ENCODE results near the gene SLC25A21. TPM values are rescaled to one million over a fixed set of nuclear protein-coding genes. Genes with fewer than 3 reads are reported as not detected.

The SLC25A21 gene
- 0.56 and 1.2 TPM in 2 replicates for total RNA-seq
- long read RNA-seq, partial matches to known transcripts = 1 of 4 reads
- long read RNA-seq, other reads (novel, unspliced or antisense) = 3 of 4 reads

- Mint-ChIP-seq H3K9me3 (ENCODE audit: unreplicated experiment) (no peaks in the 10 kb centered on the region), H3K27ac (ENCODE audit: unreplicated experiment) (peak within 1 kb of the TSS; percentile 96), H3K27me3 (ENCODE audit: unreplicated experiment) (peaks cover 11% of the 10 kb centered on the region), H3K36me3 (ENCODE audit: unreplicated experiment) (no peaks in the 10 kb centered on the region), H3K4me1 (ENCODE audit: unreplicated experiment) (peaks cover 13% of the 10 kb centered on the region), H3K4me3 (ENCODE audit: unreplicated experiment) (peak within 1 kb of the TSS; percentile 88)
- TF ChIP-seq CTCF (IDR thresholded peaks at IDR 0.05) = peak; percentile 24
- peak; percentile 88 for DNase-seq (ENCODE audit: extremely low spot score, unreplicated experiment)
These were observed at the start of gene SLC25A21 for GRCh38 chr14:37172024-37172869. TSS of gene SLC25A21 (minus strand) at chr14:37172606.

- DNase-seq (ENCODE audit: extremely low spot score, unreplicated experiment) = no peak
- Mint-ChIP-seq H3K27ac (ENCODE audit: unreplicated experiment) (no peak overlapping the region), H3K9me3 (ENCODE audit: unreplicated experiment) (peaks cover 16% of the 10 kb centered on the region), H3K36me3 (ENCODE audit: unreplicated experiment) (peaks cover 9% of the 10 kb centered on the region), H3K4me3 (ENCODE audit: unreplicated experiment) (no peak overlapping the region), H3K27me3 (ENCODE audit: unreplicated experiment) (no peaks in the 10 kb centered on the region), H3K4me1 (ENCODE audit: unreplicated experiment) (no peaks in the 10 kb centered on the region)
- no peak for TF ChIP-seq CTCF (IDR thresholded peaks at IDR 0.05)
These were observed 48.7 kb upstream of the SLC25A21 start for GRCh38 chr14:37221073-37221472.

GRCh38 chr14:37215345-37215744, 42.9 kb upstream of the SLC25A21 start:
- Mint-ChIP-seq H3K4me3 (ENCODE audit: unreplicated experiment) (no peak overlapping the region), H3K27me3 (ENCODE audit: unreplicated experiment) (no peaks in the 10 kb centered on the region), H3K36me3 (ENCODE audit: unreplicated experiment) (peaks cover 8% of the 10 kb centered on the region), H3K27ac (ENCODE audit: unreplicated experiment) (no peak overlapping the region), H3K4me1 (ENCODE audit: unreplicated experiment) (peaks cover 25% of the 10 kb centered on the region), H3K9me3 (ENCODE audit: unreplicated experiment) (peaks cover 15% of the 10 kb centered on the region)
- TF ChIP-seq CTCF (IDR thresholded peaks at IDR 0.05) = no peak
- no peak for DNase-seq (ENCODE audit: extremely low spot score, unreplicated experiment)

- Mint-ChIP-seq H3K36me3 (ENCODE audit: unreplicated experiment) (peaks cover 8% of the 10 kb centered on the region), H3K9me3 (ENCODE audit: unreplicated experiment) (peaks cover 15% of the 10 kb centered on the region)
These were observed 40.6 kb upstream of the SLC25A21 start for GRCh38 chr14:37213016-37213415.

More at GRCh38 chr14:37213016-37213415, 40.6 kb upstream of the SLC25A21 start:
- H3K27me3 Mint-ChIP-seq (ENCODE audit: unreplicated experiment) = no peaks in the 10 kb centered on the region
- H3K4me3 Mint-ChIP-seq (ENCODE audit: unreplicated experiment) = no peak overlapping the region
- no peak for TF ChIP-seq CTCF (IDR thresholded peaks at IDR 0.05)
- no peak for DNase-seq (ENCODE audit: extremely low spot score, unreplicated experiment)
- H3K4me1 Mint-ChIP-seq (ENCODE audit: unreplicated experiment) = peaks cover 25% of the 10 kb centered on the region
- H3K27ac Mint-ChIP-seq (ENCODE audit: unreplicated experiment) = no peak overlapping the region
